Dermis microvascular lymphatic vessel endothelial cell (primary cell): Measurements from ENCODE around the gene CYP27C1. TPM values are rescaled to one million over a fixed set of nuclear protein-coding genes. Genes with fewer than 3 reads are reported as not detected.

Experiments
- DNase-seq, 2 donors: peaks; one replicate each; pipeline versions ENCODE4 v3.0.0 to v3.0.0-alpha.2; 2010; ENCODE audit warnings: low read depth in 2 of 2
- total RNA-seq: library from RNA; depleted of rRNA; stranded (reverse); fragments of >200 nt; gene quantifications from 2 replicates; pipeline ENCODE4 v1.2.1, GENCODE V29; 2014

Gene CYP27C1
- total RNA-seq, 1 donor from 2014 or later = not detected

DNA sequence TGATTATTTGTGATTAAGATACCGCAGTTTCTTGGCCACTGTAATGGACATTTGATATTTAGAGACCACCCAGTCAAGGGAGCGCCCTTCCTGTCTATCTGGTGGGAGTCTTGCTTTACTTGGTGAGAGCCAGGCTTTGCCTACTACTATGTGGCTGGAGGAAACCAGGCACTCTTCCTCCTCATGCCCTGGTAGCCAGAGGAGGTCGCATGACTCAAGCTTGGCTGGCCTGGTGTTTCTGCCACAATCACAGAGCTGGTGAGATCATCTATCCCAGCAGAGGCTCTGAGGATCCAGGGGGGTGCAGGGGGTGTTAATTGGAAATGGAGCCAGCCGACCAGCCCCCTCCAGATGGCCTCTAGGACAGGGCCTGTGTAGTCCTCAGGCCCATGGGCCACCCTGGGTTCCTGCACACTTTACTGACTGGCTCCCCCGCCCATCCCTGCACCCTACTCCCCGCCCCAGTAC lies 66.4 kb downstream of the CYP27C1 start:
- DNase-seq = peak in 1 of 2 donors; percentile 90

DNA sequence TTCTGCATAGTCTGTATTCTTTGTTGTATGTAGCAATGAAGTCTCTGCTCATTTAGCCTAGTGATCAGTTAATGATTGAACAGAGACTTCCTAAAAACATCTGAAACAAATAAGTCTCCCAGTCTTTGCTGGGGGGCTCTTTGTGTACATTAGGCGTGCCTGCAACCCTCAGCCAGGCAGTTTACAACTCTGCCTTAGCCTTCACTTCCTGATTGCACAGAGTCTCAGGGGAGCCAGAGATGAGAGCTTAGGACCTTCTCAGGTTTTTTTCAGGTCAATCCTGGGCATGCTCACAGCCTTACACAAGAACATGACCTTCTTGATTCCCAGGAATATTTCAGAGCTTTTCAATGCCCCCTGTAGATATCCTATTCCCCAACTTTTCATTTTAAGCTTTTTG lies 69.1 kb downstream of the CYP27C1 start:
- no peak for DNase-seq

DNA sequence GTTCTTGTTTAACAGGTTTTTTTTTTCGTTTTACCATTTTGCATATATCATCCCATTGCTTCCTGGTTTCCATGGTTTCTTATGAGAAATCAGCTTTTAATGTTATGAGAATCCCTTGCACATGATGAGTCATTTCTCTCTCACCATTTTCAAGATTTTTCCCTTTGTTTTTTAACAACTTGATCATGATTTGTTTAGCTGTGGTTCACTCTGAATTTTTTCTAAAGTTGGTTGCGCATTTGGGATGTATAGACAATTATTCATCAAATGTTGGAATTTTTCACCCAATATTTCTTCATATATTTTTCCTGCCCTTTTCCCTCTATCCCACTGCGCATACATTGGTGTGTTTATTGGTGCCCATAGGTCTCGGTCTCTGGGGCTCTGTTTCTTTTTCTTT lies 70.7 kb downstream of the CYP27C1 start:
- peak in 1 of 2 donors; percentile 85 for DNase-seq

DNA sequence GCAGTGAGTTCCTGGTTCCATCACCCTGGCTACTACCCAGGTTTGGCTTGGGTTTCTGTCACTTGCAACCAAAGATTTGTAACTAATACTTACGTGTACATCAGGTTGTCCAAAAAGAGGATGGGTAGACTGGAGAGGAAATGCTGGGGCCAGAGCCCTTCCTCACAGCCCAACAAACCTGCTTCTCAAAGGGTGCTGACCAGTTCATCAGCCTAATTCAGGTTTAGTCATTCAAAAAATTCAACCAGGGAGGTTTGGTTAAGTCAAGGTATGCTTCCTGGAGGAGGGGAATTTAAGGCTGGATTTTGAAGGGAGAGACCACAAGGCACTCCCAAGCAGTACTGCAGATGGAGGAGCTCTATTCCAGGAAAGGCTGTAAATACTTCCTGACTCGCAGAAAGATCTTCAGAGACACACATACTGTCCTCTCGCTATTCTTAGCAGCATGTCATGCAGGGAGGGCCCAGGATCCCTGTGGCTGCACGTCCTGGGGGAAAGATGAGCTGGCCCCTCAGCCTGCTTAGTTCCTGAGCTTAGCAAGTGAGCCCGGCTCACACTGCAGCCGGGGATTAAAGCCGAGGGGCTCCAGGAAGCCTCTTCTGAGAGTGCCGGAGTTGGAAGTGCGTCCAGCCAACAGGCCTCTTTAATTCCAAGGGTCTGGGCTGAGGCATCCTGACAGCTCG lies 73.1 kb downstream of the CYP27C1 start:
- DNase-seq = no peak

DNA sequence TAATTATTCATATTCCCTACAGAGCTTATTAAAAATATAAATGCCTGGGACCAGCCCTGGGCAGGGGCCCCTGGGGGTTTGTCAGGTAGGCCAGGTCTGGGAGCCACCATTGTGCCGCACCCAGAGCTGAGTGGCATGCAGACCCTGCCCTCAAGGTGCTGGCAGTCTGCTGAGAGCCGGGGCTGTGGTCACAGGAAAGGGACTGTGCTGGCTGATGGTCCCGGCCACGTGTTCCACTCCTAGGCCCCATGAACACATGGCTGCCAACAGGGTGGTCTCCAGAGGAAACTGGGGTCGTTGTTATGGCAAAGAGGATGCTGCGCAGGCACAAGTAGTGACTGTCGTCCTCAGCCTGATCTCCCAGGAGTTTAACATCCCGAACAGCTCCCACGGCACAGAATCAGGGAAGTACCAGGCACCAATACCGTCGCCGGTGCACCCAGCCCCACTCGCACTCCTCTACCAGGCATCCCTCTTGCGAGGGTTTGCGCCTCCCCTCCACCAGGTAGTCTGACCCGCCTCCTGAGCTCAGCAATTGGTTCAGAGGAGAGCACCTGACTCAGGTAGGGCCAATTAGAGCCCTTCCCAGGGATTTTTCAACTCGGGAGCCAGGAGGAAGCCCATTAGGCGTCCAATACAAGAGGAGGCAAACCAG lies 73.9 kb downstream of the CYP27C1 start:
- no peak for DNase-seq

DNA sequence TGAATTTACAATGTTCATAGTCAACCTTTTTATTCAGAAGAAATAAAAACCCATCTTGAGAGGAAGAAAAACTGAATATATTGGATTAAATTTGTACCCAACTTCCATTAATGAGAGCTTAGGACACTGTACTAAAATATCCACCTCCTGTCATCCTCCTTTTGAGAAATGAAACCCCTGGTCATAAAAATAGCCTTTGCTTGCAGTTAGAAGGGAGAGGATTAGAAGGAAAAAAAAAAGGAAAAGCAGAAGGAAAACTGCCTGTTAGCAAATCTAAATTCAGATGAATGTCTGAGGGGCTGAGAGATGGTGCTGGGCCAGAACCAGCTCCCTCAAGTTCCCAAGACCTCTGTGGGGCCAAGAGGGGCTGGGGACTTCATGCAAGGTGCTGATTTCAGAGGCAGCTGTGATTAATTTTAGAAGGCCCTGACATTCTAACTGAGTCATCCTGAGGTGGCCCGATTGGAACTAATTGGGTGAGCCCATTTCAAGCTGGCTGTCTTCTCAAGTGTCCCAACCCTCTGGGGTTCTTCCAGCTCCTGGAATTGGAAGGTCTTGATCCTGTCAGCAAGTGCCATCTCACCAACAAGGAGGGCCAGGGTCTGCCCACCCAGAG lies 74.7 kb downstream of the CYP27C1 start:
- peak in 1 of 2 donors; percentile 26 for DNase-seq

DNA sequence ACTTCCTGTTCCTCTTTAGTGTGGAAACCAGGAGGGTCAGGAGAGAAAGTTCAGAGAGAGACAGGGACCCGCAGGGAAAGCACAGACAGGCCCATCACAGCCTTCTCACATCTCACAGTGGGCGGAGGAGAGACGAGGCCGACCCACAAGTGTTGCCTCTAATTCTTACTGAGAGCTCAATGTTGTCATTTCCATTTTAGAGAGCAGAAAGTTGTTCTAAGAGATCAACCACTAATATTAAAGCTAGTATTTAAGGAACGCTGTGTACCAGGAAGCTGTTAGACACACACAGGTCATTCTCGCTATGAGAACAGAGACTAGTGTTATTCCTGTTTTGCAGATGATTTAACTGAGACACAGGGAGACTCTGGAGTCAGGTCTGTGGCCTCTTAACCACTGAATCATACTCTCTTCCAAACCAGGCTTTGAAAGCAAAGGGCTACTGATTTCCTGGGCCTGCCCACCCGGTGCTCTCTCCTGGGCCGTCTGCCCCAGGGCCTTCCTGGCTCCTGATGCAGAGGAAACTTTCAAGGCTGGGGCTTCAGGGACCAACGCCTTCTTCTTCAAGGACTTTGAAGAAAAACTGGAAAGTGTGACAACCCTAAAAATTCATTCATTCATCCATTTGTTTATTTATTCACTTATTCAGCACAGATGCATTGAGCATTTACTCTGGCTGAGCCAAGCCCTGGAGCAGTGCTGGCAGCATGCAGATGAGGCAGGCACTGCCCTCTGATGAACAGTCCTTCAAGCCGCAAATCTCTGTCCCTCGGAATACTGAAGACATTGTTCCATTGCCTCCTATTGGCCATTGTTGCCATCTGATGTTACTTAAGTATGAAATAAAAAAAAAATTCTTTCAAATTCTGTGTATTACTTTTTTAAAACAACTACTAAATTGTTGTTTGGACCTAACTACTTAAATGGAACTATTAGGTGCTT lies 76.0 kb downstream of the CYP27C1 start:
- peak in 1 of 2 donors; percentile 73 for DNase-seq

DNA sequence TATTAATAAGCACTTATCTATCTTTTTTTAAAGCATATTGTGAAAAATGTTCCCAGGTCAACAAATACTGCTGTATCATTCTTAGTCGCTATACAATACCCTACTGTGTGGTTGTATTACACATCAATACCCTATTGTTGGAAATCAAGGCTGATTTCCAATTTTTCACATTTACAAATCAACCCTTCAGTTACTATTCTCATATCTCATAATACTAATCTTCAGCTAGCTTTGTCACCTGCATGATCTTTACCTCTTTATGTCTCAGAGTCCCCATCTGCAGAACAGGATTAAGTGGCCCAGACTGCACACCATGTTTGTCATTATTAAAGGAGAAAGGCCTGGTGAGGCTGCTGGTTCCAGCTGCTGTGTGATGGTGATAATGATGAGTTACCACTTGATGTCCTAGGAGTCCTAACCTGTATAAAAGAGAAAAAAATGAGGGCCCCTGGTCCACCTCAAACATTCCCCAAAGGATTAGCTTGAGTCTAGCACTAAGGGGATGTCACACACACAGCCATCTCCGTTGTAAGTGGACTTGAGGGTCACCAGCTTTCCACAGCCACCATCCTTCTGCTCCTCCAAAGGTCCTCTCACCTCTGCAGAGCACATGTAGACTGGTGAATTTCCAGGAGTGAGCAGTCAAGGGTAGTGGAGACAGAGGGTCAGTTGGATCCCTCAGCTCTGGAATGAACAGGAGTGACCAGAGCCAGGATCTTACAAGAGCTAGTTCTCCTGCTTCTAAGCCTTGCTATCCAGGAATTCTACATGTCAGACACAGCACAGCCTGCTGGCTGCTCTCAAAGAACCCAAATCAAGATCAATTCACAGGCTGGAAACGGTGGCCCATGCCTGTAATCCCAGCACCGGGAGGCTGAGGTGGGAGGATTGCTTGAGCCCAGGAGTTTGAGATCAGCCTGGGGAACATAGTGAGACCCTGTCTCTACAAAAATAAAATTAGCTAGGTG lies 77.2 kb downstream of the CYP27C1 start:
- DNase-seq = no peak

DNA sequence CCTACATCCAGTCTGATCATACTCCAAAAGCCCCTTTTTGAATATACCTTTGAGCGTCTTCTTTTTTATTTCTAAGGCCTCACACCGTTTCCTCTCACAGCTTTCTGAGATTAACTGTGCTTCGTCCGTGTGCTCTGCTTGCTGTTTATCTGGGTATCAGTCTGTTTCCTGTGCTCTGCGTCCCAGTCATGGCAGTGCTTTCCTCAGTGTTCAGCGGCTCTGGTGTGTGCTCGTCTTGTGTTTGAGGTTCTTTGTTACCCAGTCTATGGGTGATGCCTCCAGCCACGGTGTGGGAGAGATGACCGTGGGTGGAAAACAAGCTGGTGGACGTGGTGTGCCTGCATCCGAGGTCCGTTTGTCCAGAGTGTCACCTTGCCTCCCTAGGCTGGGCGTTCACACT lies 79.6 kb downstream of the CYP27C1 start:
- peak in 1 of 2 donors; percentile 50 for DNase-seq

DNA sequence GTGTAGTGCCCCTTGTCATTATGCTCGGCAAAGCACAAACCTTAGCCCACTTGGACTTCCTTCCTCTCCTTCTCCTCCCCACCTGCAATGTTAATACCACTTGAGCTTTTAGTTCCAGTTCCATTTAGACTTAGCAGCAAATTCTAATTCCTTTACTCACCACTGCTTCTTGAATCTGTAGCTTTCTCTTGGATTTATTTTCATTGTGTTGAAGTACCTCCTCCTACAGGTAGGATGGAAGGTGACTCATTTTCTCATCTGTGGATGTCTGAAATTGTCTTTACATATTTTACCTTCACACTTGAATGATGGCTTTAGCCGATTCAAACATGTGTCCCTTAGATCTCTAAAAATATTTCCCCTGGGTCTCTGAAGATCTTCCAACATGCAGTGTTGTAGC lies 80.3 kb downstream of the CYP27C1 start:
- no peak for DNase-seq

DNA sequence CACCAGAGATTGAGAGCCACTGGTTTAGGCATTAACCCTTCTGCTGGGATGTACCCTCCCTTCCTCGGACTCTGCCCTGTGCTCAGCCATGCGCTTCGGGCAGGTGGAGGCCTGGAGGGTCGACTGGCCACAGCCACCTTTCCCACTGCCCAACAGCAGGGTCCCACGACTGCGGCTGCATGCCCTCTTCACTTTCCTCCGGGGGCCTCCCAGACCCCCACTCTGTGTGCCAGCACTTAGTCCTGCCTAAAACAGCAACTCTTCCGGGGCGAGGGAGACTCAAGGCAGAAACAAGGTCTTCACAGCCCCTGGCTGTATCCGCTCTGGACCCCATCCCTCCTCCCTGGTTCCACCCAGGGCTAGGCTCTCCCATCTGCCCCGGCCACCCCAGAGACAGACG lies 81.8 kb downstream of the CYP27C1 start:
- DNase-seq = no peak

DNA sequence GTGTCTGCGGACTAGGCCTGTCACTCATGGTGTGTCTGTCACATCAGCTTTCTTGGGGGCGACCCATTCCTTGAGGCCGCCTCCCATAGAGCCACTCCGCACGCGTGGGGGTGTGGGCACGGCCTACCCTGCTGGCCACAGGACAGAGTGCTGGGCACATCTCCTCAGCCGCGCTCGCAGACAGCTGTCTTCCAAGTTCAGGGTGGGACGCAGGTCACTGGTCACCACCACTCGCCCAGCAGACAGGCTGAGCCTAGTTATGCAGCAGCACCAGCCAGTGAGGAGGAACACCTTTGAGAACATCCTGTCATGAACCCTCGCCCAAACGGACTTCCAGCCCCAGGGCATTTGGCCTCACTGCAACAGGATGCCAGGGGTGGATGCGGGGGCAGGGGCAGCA lies 82.4 kb downstream of the CYP27C1 start:
- DNase-seq = no peak

DNA sequence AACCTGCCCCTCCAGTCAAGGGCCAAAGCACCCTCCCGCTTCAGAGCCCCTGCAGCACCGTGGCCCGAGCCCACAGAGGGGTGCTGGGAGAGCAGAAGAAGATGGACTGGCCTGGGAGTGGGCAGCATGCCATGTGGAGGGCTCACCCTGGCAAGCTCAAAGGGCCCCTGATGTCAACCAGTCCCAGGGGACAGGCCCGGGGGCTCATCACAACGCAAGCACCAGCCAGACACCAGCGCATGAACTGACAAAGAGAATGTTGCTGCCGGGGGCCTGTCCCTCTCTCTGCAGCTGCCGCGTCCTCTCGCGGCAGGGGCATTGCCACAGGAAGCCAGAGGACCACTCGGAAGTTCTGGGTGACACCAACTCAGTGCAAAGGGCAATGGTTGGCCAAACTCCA lies 82.9 kb downstream of the CYP27C1 start:
- DNase-seq = no peak

DNA sequence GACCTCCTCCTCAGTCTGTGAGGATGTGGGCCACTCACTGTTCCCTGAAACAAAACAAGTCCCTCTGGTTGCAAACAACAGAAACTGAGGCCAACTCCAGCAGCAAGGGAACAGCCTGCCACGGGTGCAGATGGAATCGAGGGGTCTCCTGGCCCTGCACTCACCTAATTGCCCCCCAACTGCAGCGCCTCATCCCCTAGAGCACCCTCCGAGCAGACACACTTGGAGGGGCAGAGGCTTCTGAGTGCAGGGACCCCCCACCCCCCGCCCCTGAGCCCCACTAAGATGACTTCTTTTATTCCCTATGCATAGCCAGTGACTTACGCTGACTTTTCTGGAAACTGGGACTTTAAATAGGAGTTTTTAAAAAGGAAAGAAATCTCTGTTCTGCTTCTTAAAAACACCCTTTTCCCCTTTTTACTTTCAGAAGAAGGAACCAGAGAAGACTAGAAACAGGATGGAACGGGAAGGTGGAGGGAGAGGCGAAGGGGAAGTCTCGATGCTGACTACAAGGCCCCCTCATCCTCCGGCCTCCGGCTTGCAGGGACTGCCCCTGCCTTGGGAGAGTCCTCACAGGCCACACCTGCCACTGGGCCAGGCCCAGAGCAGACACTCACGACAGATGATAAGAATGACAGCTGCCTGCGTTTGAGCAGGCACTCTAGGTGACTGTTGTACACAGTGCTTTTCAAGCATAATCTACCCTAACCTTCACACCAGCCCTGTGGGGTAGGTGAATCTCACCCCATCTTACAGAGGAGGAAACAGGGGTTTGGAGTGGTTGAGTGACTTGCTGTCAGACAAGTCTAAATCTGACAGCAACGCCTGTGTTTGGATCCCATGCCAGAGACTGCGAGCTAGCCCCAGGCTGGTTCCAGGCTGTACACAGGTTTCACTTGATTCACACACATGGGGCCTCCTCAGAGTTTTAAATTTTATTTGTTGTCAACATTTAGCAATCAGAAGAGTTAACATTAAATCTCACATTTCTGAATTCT lies 85.0 kb downstream of the CYP27C1 start:
- no peak for DNase-seq

DNA sequence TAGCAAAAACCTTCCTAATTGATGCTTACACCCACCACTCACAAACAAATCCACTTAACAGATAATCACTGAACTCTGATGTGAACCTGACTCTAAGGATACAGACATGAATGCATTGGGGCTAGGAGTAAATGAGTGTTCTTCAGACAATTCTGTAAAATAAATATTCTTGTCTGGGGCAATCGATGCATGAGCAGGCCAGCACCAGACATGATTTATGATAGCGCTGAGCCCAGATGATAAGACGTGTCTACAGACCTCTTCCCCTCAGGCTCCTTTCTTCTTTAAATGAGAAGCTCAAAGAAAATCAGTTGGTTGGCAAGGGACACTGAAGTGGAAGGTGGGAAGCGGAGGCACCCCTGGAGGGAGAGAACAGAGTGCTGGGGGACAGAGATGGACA lies 85.9 kb downstream of the CYP27C1 start:
- no peak for DNase-seq
